B cell (primary cell): ENCODE measurements around the gene GNG13. TPM values are rescaled to one million over a fixed set of nuclear protein-coding genes. Genes with fewer than 3 reads are reported as not detected.
"Not testable (repeated sequence)": the region's sequence is repeated elsewhere in the genome, so short reads cannot be mapped to it uniquely, and the experiment has no call there.

Experiments used
- ATAC-seq: fragments of 200-7000 bp; cut with Tn5 transposase; one replicate; pipeline ENCODE4 v1.10.0; 2021; ENCODE audit warnings: low read depth, mild to moderate bottlenecking, moderate number of reproducible peaks, moderate library complexity
- CTCF ChIA-PET: fragments of 350-600 bp; sonication (Branson Sonifier 250); formaldehyde crosslinking; loops from one replicate; lab custom pipeline; 2021; ENCODE audit warnings: antibody characterized with exemption, inconsistent platforms; lab: Charles Lee
- POLR2A ChIA-PET: fragments of 350-600 bp; sonication (Branson Sonifier 250); formaldehyde crosslinking; loops from one replicate; lab custom pipeline; 2021; ENCODE audit warnings: antibody characterized with exemption; lab: Charles Lee
- DNase-seq: peaks from one replicate; pipeline ENCODE4 v3.0.0; 2013
- H2AFZ ChIP-seq: 2 replicates; pipeline ENCODE4 v1.6.1; 2012; ENCODE audit warnings: mild to moderate bottlenecking, low read depth, low read length; ENCODE audit not compliant: insufficient read depth, poor library complexity, severe bottlenecking
- H3K27ac ChIP-seq, 2 donors: 1 replicate in 1 of 2; 2 replicates in 1 of 2; pipeline ENCODE4 v1.5.1; 2012 to 2013; ENCODE audit warnings: low read length in 2 of 2, mild to moderate bottlenecking in 2 of 2, moderate library complexity in 1 of 2
- H3K27me3 ChIP-seq, 4 experiments: fragments of 200-600 bp in 1 of 4; sonication (generic) in 1 of 4; replicated peaks in 1 of 4; 1 replicate in 2 of 4; 2 replicates in 2 of 4; pipeline versions ENCODE4 v1.6.1 to v1.7.0; 2013 to 2016; ENCODE audit warnings: low read length in 3 of 4, mild to moderate bottlenecking in 2 of 4, mixed read lengths in 1 of 4, moderate library complexity in 1 of 4; ENCODE audit not compliant: insufficient read depth in 4 of 4, control insufficient read depth in 3 of 4; ENCODE audit errors: control extremely low read depth in 1 of 4
- H3K36me3 ChIP-seq, 2 experiments: replicated peaks in 1 of 2; 1 replicate in 1 of 2; 2 replicates in 1 of 2; pipeline versions ENCODE4 v1.6.1 to v1.7.1; 2013; ENCODE audit warnings: low read length in 1 of 2; ENCODE audit not compliant: insufficient read depth in 2 of 2, control insufficient read depth in 1 of 2; ENCODE audit errors: control extremely low read depth in 1 of 2, extremely low read depth in 1 of 2
- H3K4me1 ChIP-seq, 2 donors: fragments of 200-600 bp in 1 of 2; sonication (generic) in 1 of 2; 1 replicate in 1 of 2; 2 replicates in 1 of 2; pipeline versions ENCODE4 v1.5.1 to v1.6.1; 2013 to 2017; ENCODE audit warnings: low read length in 2 of 2; ENCODE audit not compliant: control insufficient read depth in 2 of 2, insufficient read depth in 2 of 2
- H3K4me2 ChIP-seq: replicated peaks from 2 replicates; pipeline ENCODE3; 2012; ENCODE audit warnings: mild to moderate bottlenecking, low read depth, low read length; ENCODE audit not compliant: poor library complexity, severe bottlenecking
- H3K4me3 ChIP-seq, 5 experiments: fragments of 200-600 bp in 1 of 5; sonication (generic) in 1 of 5; 1 replicate in 3 of 5; 2 replicates in 2 of 5; pipeline versions ENCODE4 v1.5.1 to v1.7.0; 2011 to 2016; ENCODE audit warnings: low read length in 4 of 5, mild to moderate bottlenecking in 4 of 5, low read depth in 2 of 5, control low read depth in 1 of 5, moderate library complexity in 1 of 5; ENCODE audit not compliant: insufficient read depth in 1 of 5; ENCODE audit errors: control extremely low read depth in 1 of 5, extremely low read depth in 1 of 5
- H3K79me2 ChIP-seq: fragments of 200-600 bp; sonication (generic); one replicate; pipeline ENCODE4 v1.6.0; 2016; ENCODE audit warnings: low read length; ENCODE audit not compliant: control insufficient read depth, insufficient read depth
- H3K9ac ChIP-seq: fragments of 200-600 bp; sonication (generic); 2 replicates; pipeline ENCODE4 v1.6.1; 2017; ENCODE audit warnings: mild to moderate bottlenecking, low read length, moderate library complexity
- H3K9me3 ChIP-seq, 3 donors: one replicate each; pipeline versions ENCODE4 v1.6.1 to v1.7.1; 2013; ENCODE audit warnings: low read length in 2 of 3; ENCODE audit not compliant: control insufficient read depth in 2 of 3, insufficient read depth in 1 of 3; ENCODE audit errors: control extremely low read depth in 1 of 3
- H4K20me1 ChIP-seq: 2 replicates; pipeline ENCODE4 v1.6.0; 2012; ENCODE audit warnings: mild to moderate bottlenecking, low read length; ENCODE audit not compliant: insufficient read depth, control insufficient read depth, poor library complexity, severe bottlenecking
- H3K27ac Mint-ChIP-seq: one replicate; pipeline ENCODE4 v1.8.0; 2021; ENCODE audit warnings: mixed read lengths
- H3K27me3 Mint-ChIP-seq: one replicate; pipeline ENCODE4 v1.8.0; 2021; ENCODE audit warnings: mixed read lengths
- H3K4me1 Mint-ChIP-seq: one replicate; pipeline ENCODE4 v1.8.0; 2021; ENCODE audit warnings: mixed read lengths
- H3K4me3 Mint-ChIP-seq: one replicate; pipeline ENCODE4 v1.8.0; 2021; ENCODE audit warnings: mixed read lengths
- H3K9me3 Mint-ChIP-seq: one replicate; pipeline ENCODE4 v1.8.0; 2022; ENCODE audit warnings: mixed read lengths; ENCODE audit not compliant: insufficient read depth
- EZH2 ChIP-seq: IDR thresholded peaks from 2 replicates; pipeline ENCODE4 v1.6.1; 2012; ENCODE audit warnings: borderline replicate concordance, low read depth, mild to moderate bottlenecking, moderate library complexity, low read length; ENCODE audit not compliant: insufficient read depth, poor library complexity, severe bottlenecking
- WGBS: methylation state at CpG from one replicate; pipeline ENCODE4 v1.1.5; 2013; ENCODE audit warnings: missing lambda C conversion rate; ENCODE audit not compliant: insufficient coverage; 5-methylcytosine and 5-hydroxymethylcytosine counted together
- intact Hi-C: fragments of 100-400 bp; cut with micrococcal nuclease; formaldehyde crosslinking; loops from one replicate; pipeline ENCODE4 v1.10.0; 2022
- polyA plus RNA-seq: library from polyadenylated mRNA; depleted of rRNA; stranded (reverse); fragments of >200 nt; gene quantifications from 2 replicates; pipeline ENCODE4 v1.2.3, GENCODE V29; 2012
- total RNA-seq, 2 donors: library from RNA; stranded (reverse); fragments of 120-200 nt in 1 of 2; gene quantifications; 1 replicate in 1 of 2; 2 replicates in 1 of 2; pipeline versions ENCODE4 v1.2.3 to v1.2.4, GENCODE V29; 2013 to 2022
- TF ChIP-seq, protein P1 (sequence below): fragments of 200-600 bp; IDR thresholded peaks from one replicate; pipeline ENCODE4 v1.8.0; 2022; ENCODE audit warnings: antibody characterized with exemption, mild to moderate bottlenecking

GNG13 gene
- total and polyA plus RNA-seq, 2 donors (not counting 1 experiment from before 2014, with no cell fraction given): not detected

DNA sequence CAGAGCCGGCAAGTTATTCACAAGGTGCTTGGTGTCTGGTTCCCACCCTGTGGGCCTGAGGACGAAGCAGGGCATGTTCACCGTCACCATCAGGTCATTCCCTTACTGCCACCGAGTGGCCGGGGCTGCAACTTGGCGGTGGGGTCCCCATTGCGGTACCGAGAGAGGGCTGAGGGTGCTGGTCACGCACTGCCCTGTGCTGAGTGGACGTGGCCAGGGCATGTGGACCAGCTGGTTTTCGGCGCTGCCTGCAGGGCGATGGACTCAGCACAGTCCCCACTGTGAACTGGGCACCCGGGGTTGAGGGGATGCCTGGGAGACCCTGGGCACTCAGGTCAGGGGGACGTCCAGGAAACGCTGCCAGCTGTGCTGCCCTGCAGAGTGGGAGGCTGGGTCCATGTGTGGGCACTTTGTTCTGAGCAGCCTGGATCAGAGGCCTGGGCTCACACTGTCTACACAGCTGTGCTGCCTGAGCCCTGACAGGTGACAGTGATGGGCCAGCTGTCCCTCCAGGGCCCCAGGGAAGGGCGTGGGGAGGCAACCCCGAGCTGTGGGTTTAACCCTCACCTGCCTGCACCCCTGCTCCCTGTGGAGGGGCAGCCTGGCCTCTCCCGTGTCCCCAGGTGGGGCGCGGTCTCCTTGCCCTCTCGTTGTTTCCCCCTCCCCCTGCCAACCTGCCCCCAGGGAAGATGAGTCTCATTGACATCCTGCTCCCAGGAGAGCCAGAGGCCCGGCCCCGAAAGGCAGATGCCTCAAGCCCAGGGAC is 39.3 kb upstream of the GNG13 start:
- no peak overlapping the region for H3K4me3 ChIP-seq
- peaks cover 0 to 39% (median 15%) of the 10 kb centered on the region in 3 donors for H3K9me3 ChIP-seq
- H3K9ac ChIP-seq: no peak overlapping the region
- Mint-ChIP-seq H3K27me3 (peaks cover 3% of the 10 kb centered on the region), H3K27ac (no peak overlapping the region), H3K4me1 (no peaks in the 10 kb centered on the region), H3K4me3 (no peak overlapping the region), H3K9me3 (no peaks in the 10 kb centered on the region)
- ChIA-PET POLR2A (no interaction called here), CTCF (no interaction called here)
- no peak overlapping the region for H2AFZ ChIP-seq
- no peak for ATAC-seq
- H3K4me2 ChIP-seq: no peak overlapping the region
- TF ChIP-seq EZH2: no peak
- TF ChIP-seq, protein P1, sequence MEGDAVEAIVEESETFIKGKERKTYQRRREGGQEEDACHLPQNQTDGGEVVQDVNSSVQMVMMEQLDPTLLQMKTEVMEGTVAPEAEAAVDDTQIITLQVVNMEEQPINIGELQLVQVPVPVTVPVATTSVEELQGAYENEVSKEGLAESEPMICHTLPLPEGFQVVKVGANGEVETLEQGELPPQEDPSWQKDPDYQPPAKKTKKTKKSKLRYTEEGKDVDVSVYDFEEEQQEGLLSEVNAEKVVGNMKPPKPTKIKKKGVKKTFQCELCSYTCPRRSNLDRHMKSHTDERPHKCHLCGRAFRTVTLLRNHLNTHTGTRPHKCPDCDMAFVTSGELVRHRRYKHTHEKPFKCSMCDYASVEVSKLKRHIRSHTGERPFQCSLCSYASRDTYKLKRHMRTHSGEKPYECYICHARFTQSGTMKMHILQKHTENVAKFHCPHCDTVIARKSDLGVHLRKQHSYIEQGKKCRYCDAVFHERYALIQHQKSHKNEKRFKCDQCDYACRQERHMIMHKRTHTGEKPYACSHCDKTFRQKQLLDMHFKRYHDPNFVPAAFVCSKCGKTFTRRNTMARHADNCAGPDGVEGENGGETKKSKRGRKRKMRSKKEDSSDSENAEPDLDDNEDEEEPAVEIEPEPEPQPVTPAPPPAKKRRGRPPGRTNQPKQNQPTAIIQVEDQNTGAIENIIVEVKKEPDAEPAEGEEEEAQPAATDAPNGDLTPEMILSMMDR: no peak
- no peaks in the 10 kb centered on the region for H3K79me2 ChIP-seq
- H4K20me1 ChIP-seq: no peaks in the 10 kb centered on the region
- H3K36me3 ChIP-seq: no peaks in the 10 kb centered on the region
- WGBS: 77% methylated on average over 24 of the region's 24 CpGs
- H3K27ac ChIP-seq: no peak overlapping the region
- DNase-seq: no peak
- H3K4me1 ChIP-seq: no peaks in the 10 kb centered on the region
- intact Hi-C loops: no loop called here
- H3K27me3 ChIP-seq: peaks cover 0 to 3% (median 0%) of the 10 kb centered on the region in 4 experiments

DNA sequence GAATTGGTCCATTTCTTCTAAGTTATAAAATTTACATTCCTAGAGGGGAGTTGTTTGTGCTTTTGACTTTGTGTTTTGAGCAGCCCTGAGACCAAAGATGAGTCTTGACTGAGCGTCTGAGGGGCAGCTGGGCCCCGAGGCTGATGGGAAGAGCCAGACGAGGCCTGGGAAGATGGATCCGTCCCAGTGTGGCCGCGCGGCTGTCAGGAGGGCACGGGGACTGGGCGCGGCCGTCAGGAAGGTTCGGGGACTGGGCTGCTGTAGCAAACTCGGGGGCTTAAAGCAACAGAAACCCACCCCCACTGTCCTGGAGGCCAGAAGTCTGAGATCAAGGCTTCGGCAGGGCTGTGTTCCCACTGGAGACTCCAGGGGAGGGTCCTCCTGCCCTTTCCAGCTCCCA is 38.2 kb upstream of the GNG13 start:
- Histone ChIP-seq H3K9me3 (peaks cover 0 to 38% (median 15%) of the 10 kb centered on the region in 3 donors), H3K36me3 (no peaks in the 10 kb centered on the region), H3K4me3 (no peak overlapping the region), H4K20me1 (no peaks in the 10 kb centered on the region), H3K4me1 (no peaks in the 10 kb centered on the region), H3K27ac (no peak overlapping the region), H3K27me3 (peaks cover 0 to 3% (median 0%) of the 10 kb centered on the region in 4 experiments), H3K4me2 (no peak overlapping the region), H2AFZ (no peak overlapping the region), H3K9ac (no peak overlapping the region), H3K79me2 (no peaks in the 10 kb centered on the region)
- H3K4me3 Mint-ChIP-seq: no peak overlapping the region
- ChIA-PET POLR2A (no interaction called here), CTCF (no interaction called here)
- no peak overlapping the region for H3K27ac Mint-ChIP-seq
- H3K4me1 Mint-ChIP-seq: no peaks in the 10 kb centered on the region
- H3K27me3 Mint-ChIP-seq: peaks cover 3% of the 10 kb centered on the region
- 93% methylated on average over 14 of the region's 14 CpGs for WGBS
- ATAC-seq: no peak
- DNase-seq: no peak
- no peaks in the 10 kb centered on the region for H3K9me3 Mint-ChIP-seq
- TF ChIP-seq, protein P1: no peak
- no peak for TF ChIP-seq EZH2
- intact Hi-C loops: no loop called here

DNA sequence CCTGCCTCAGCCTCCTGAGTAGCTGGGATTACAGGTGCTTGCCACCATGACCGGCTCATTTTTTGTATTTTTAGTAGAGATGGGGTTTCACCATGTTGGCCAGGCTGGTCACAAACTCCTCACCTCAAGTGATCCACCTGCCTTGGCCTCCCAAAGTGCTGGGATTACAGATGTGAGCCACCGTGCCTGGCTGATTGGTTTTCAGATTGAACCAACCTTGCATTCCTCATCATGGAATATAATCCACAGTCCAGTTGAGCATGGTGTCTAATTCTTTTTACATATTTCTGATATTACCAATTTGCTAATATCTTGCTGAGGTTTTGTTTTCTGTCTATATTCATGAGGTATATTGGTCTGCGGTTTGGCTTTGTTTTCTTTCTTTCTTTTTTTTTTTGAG is 36.3 kb upstream of the GNG13 start:
- no CpG with 5 or more reads among the region's 3 CpGs for WGBS
- H3K4me1 Mint-ChIP-seq, H3K9ac ChIP-seq, DNase-seq, H4K20me1 ChIP-seq, intact Hi-C loops, H3K9me3 Mint-ChIP-seq, H3K36me3 ChIP-seq, H3K4me1 ChIP-seq, H3K4me3 Mint-ChIP-seq, H3K79me2 ChIP-seq, H3K27me3 ChIP-seq, H2AFZ ChIP-seq, POLR2A ChIA-PET, H3K4me2 ChIP-seq, H3K27ac ChIP-seq, CTCF ChIA-PET, ATAC-seq, H3K27me3 Mint-ChIP-seq, H3K27ac Mint-ChIP-seq, H3K4me3 ChIP-seq: not testable (repeated sequence)
- peaks cover 0 to 38% (median 15%) of the 10 kb centered on the region in 3 donors for H3K9me3 ChIP-seq
